Endothelial cell of umbilical vein (primary cell): ENCODE measurements around the gene ZHX3. TPM values are rescaled to one million over a fixed set of nuclear protein-coding genes. Genes with fewer than 3 reads are reported as not detected.

Experiments used
- BruUV-seq: library from RNA; stranded (reverse); fragments of 400-500 nt; replicated peaks from 2 replicates; lab custom pipeline; 2021; lab: Mats Ljungman, UMichigan
- CTCF ChIA-PET: fragments of 300-600, 350-600 bp; sonication (Branson Sonifier 250); formaldehyde crosslinking; loops from one replicate; lab custom pipeline; 2021; ENCODE audit warnings: antibody characterized with exemption, inconsistent platforms; lab: Charles Lee
- POLR2A ChIA-PET: fragments of 300-600, 350-600 bp; sonication (Branson Sonifier 250); formaldehyde crosslinking; loops from one replicate; lab custom pipeline; 2021; ENCODE audit warnings: antibody characterized with exemption, inconsistent platforms; lab: Charles Lee
- DNase-seq: peaks from one replicate; pipeline ENCODE4 v3.0.0-alpha.2; 2011; ENCODE audit warnings: low read depth, low spot score
- FAIRE-seq: peaks from 2 replicates; lab custom pipeline; 2011; peaks lifted over from hg19 to GRCh38; lab: Jason Lieb, UNC
- H2AFZ ChIP-seq: 2 replicates; pipeline ENCODE4 v1.6.0; 2012; ENCODE audit warnings: low read depth, low read length, control low read depth, inconsistent platforms
- H3K27ac ChIP-seq: 2 replicates; pipeline ENCODE4 v1.5.1; 2011; ENCODE audit warnings: low read depth, mild to moderate bottlenecking, control low read depth, low read length, moderate library complexity; ENCODE audit not compliant: insufficient read depth
- H3K27me3 ChIP-seq, 2 experiments: 2 replicates each; pipeline versions ENCODE4 v1.6.0 to v1.6.1; 2011; ENCODE audit warnings: low read length in 2 of 2, mixed read lengths in 1 of 2; ENCODE audit not compliant: control insufficient read depth in 2 of 2, insufficient read depth in 2 of 2
- H3K36me3 ChIP-seq, 2 experiments: 2 replicates in 1 of 2; 3 replicates in 1 of 2; pipeline ENCODE4 v1.5.1; 2011; ENCODE audit warnings: low read length in 2 of 2, mild to moderate bottlenecking in 1 of 2, moderate library complexity in 1 of 2; ENCODE audit not compliant: control insufficient read depth in 2 of 2, insufficient read depth in 2 of 2; ENCODE audit errors: extremely low read depth in 1 of 2
- H3K4me1 ChIP-seq: 3 replicates; pipeline ENCODE4 v1.5.1; 2011; ENCODE audit warnings: mild to moderate bottlenecking, low read length; ENCODE audit not compliant: control insufficient read depth, insufficient read depth; ENCODE audit errors: extremely low read depth
- H3K4me2 ChIP-seq: 2 replicates; pipeline ENCODE4 v1.6.1; 2011; ENCODE audit warnings: low read length, control low read depth, mixed read lengths; ENCODE audit not compliant: insufficient read depth
- H3K4me3 ChIP-seq, 3 experiments: fragments of 200-600 bp in 1 of 3; sonication (generic), shearing (Covaris generic) in 1 of 3; replicated peaks in 1 of 3; 2 replicates each; pipeline ENCODE4 v1.5.1; 2011 to 2016; ENCODE audit warnings: control low read depth in 3 of 3, low read length in 3 of 3, mild to moderate bottlenecking in 2 of 3, inconsistent platforms in 1 of 3, low read depth in 1 of 3, moderate library complexity in 1 of 3; ENCODE audit not compliant: insufficient read depth in 1 of 3
- H3K79me2 ChIP-seq: 2 replicates; pipeline ENCODE4 v1.6.0; 2012; ENCODE audit warnings: low read length, inconsistent platforms; ENCODE audit not compliant: control insufficient read depth, insufficient read depth
- H3K9ac ChIP-seq: replicated peaks from 2 replicates; pipeline ENCODE3; 2011; ENCODE audit warnings: low read length, control low read depth; ENCODE audit not compliant: insufficient read depth; ENCODE audit errors: extremely low read depth
- H3K9me1 ChIP-seq: replicated peaks from 3 replicates; pipeline ENCODE4 v1.6.0; 2011; ENCODE audit warnings: mild to moderate bottlenecking, low read length; ENCODE audit not compliant: control insufficient read depth, insufficient read depth; ENCODE audit errors: extremely low read depth
- H3K9me3 ChIP-seq: replicated peaks from 2 replicates; pipeline ENCODE4 v1.5.1; 2012; ENCODE audit warnings: low read length, inconsistent platforms; ENCODE audit not compliant: control insufficient read depth, insufficient read depth
- H4K20me1 ChIP-seq: replicated peaks from 2 replicates; pipeline ENCODE3; 2011; ENCODE audit warnings: mild to moderate bottlenecking, low read length; ENCODE audit not compliant: control insufficient read depth, insufficient read depth; ENCODE audit errors: extremely low read depth
- EZH2 ChIP-seq: IDR thresholded peaks from 2 replicates; pipeline ENCODE4 v1.6.1; 2012; ENCODE audit warnings: borderline replicate concordance, low read depth, mild to moderate bottlenecking, moderate library complexity, low read length, inconsistent platforms; ENCODE audit not compliant: severe bottlenecking
- POLR2A ChIP-seq: IDR thresholded peaks from 2 replicates; pipeline ENCODE4 v1.6.1; 2012; ENCODE audit warnings: low read depth, mild to moderate bottlenecking, control low read depth, low read length
- POLR2AphosphoS5 ChIP-seq: IDR thresholded peaks from 2 replicates; pipeline ENCODE4 v1.6.1; 2012; ENCODE audit warnings: low read depth, mild to moderate bottlenecking, control low read depth, low read length, moderate library complexity; ENCODE audit not compliant: insufficient read depth
- dilution Hi-C: fragments of 300-500 bp; cut with MboI; formaldehyde crosslinking; loops from one replicate; pipeline ENCODE4 v1.15.0; 2019; ENCODE audit warnings: low sequenced_read_pairs; ENCODE audit not compliant: extremely low pct_ligation_motif_present
- intact Hi-C: fragments of 100-400 bp; cut with micrococcal nuclease; formaldehyde crosslinking; loops from one replicate; pipeline ENCODE4 v1.10.0; 2022
- polyA plus RNA-seq, 4 experiments: library from polyadenylated mRNA; depleted of rRNA in 3 of 4; stranded (reverse) in 3 of 4; unstranded in 1 of 4; fragments of >200 nt; gene quantifications; 2 replicates each; pipeline versions ENCODE4 v1.2.1 to v1.2.3, GENCODE V29; 2011 to 2012; ENCODE audit warnings: missing spikeins in 1 of 4
- total RNA-seq: library from RNA; stranded (reverse); gene quantifications from 2 replicates; pipeline ENCODE4 v1.2.3, GENCODE V29; 2021
- TF ChIP-seq, protein P1 (sequence below), 2 donors: IDR thresholded peaks; 1 replicate in 1 of 2; 2 replicates in 1 of 2; pipeline ENCODE4 v1.5.1; 2011; ENCODE audit warnings: low read length in 2 of 2, mild to moderate bottlenecking in 2 of 2, moderate library complexity in 2 of 2, control low read depth in 1 of 2, inconsistent platforms in 1 of 2, low read depth in 1 of 2; ENCODE audit not compliant: insufficient read depth in 1 of 2; ENCODE audit errors: extremely low read depth in 1 of 2
- TF ChIP-seq, protein P2 (sequence below): IDR thresholded peaks from 2 replicates; pipeline ENCODE4 v1.6.1; 2011; ENCODE audit not compliant: insufficient read depth, insufficient read length

The ZHX3 gene
- total and polyA plus RNA-seq, 2 donors (not counting 3 experiments of a cell fraction or from before 2014, with no cell fraction given), result 7.4 to 17.8 TPM

DNA sequence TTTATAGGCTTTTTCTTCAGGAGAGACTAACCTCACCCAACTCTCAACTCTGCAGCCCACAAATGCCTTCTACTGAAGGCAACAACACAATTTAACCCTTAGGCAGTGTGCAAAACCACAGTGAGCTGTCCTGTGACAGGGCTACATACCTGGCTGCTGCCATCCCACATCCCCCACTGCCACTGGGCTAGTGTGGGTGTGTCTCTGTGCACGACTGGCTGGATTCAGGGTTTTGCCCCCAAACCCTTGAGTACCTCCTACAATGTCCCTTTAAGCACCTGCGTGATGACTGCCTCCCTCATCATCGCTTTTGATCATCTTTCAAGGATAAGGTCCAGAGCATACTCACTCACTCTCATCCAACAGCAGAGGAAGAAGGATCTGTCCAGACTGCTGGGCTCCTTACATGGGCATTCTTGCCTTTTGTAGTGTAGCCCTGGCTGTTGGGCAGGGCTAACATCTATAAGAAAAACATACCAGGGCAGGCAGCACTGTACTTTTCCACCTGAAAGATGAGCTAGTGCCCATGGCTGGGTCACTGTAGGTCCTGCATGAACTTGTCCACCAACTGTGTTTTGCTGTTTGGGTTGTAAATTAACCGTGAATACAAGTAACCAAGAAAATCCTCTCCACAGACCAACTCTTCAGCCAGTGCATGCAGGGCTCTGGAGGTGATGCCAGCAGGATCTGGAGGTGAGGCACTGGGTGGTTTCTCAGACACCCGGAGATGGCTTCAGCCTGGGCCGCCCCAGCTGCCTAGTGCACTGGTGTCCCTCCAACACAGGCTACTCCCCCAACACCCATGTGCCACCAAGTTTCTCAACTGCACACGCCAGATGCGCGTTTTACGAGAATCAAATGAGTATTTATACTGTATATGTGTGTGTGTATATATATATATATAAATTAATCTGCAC, 135.0 kb downstream of the ZHX3 start:
- Histone ChIP-seq H3K9me1 (no peaks in the 10 kb centered on the region), H3K9ac (no peak overlapping the region), H3K27me3 (no peaks in the 10 kb centered on the region), H3K4me3 (no peak overlapping the region), H3K4me2 (no peak overlapping the region), H3K4me1 (peaks cover under 1% of the 10 kb centered on the region), H3K9me3 (no peaks in the 10 kb centered on the region), H3K36me3 (no peaks in the 10 kb centered on the region), H4K20me1 (no peaks in the 10 kb centered on the region), H2AFZ (no peak overlapping the region), H3K27ac (no peak overlapping the region), H3K79me2 (no peaks in the 10 kb centered on the region)
- DNase-seq (no peak), FAIRE-seq (no peak)
- CTCF ChIA-PET, result interaction anchor here (1.0 to 2.0 kb wide), 4 partner anchors 10 to 157 kb away, joined by 5 to 10 read pairs (median 5); no protein-coding TSS in a partner anchor
- TF ChIP-seq, protein P1, sequence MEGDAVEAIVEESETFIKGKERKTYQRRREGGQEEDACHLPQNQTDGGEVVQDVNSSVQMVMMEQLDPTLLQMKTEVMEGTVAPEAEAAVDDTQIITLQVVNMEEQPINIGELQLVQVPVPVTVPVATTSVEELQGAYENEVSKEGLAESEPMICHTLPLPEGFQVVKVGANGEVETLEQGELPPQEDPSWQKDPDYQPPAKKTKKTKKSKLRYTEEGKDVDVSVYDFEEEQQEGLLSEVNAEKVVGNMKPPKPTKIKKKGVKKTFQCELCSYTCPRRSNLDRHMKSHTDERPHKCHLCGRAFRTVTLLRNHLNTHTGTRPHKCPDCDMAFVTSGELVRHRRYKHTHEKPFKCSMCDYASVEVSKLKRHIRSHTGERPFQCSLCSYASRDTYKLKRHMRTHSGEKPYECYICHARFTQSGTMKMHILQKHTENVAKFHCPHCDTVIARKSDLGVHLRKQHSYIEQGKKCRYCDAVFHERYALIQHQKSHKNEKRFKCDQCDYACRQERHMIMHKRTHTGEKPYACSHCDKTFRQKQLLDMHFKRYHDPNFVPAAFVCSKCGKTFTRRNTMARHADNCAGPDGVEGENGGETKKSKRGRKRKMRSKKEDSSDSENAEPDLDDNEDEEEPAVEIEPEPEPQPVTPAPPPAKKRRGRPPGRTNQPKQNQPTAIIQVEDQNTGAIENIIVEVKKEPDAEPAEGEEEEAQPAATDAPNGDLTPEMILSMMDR (IDR thresholded peaks at IDR 0.05; ENCODE audit: extremely low read depth in 1 of 2, insufficient read depth in 1 of 2, low read depth in 1 of 2, low read length in 2 of 2), result no peak
- TF ChIP-seq, protein P2, sequence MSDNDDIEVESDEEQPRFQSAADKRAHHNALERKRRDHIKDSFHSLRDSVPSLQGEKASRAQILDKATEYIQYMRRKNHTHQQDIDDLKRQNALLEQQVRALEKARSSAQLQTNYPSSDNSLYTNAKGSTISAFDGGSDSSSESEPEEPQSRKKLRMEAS, result no peak
- no peak for TF ChIP-seq POLR2AphosphoS5
- no peak for TF ChIP-seq EZH2
- no peak for TF ChIP-seq POLR2A
- POLR2A ChIA-PET, result no interaction called here
- BruUV-seq, result no TSS peak
- dilution Hi-C loops, result no loop called here
- intact Hi-C loops, result no loop called here
